Right lobe of liver (tissue), 4 donors: ENCODE data around the gene PKD1.

Experiments used
- CTCF ChIP-seq, 4 donors: fragments of 200-600 bp in 3 of 4; fragments of 450-650 bp in 1 of 4; IDR thresholded peaks; one replicate each; pipeline versions ENCODE4 v1.5.1 to v1.8.0; 2016 to 2022; ENCODE audit warnings: antibody characterized with exemption in 4 of 4, mild to moderate bottlenecking in 2 of 4
- POLR2A ChIP-seq: fragments of 450-650 bp; IDR thresholded peaks from one replicate; pipeline ENCODE4 v1.6.1; 2017; ENCODE audit warnings: antibody characterized with exemption, mild to moderate bottlenecking
- donor health status: DM: no; HTN: no; CAD: no.
- donor health status: DM: no; HTN: no; CAD: no.
- donor health status: DM: no; HTN: yes; CAD: no.

GRCh38 chr16:2166263-2167067 lies 30.8 kb upstream of the PKD1 start:
- TF ChIP-seq CTCF (IDR thresholded peaks at IDR 0.05): no peak
- no peak for TF ChIP-seq POLR2A
